Erythroblast (primary cell): Measurements from ENCODE around the gene NUTM2A.
"Not testable (repeated sequence)": the region's sequence is repeated elsewhere in the genome, so short reads cannot be mapped to it uniquely, and the experiment has no call there.

ENCODE experiments used
- GATA1 ChIP-seq: IDR thresholded peaks from 2 replicates; pipeline ENCODE4 v1.6.1; 2011; ENCODE audit warnings: low read depth, mild to moderate bottlenecking, control low read depth, low read length, moderate library complexity
- POLR2A ChIP-seq: IDR thresholded peaks from 2 replicates; pipeline ENCODE4 v1.6.1; 2011; ENCODE audit warnings: mild to moderate bottlenecking, low read length

- not testable (repeated sequence) for TF ChIP-seq POLR2A, GATA1
Measured at GRCh38 chr10:87200924-87201323, 24.3 kb upstream of the NUTM2A start.
